ENCODE data around the gene PLCZ1. TPM values are rescaled to one million over a fixed set of nuclear protein-coding genes. Genes with fewer than 3 reads are reported as not detected.
"Not testable (repeated sequence)": the region's sequence is repeated elsewhere in the genome, so short reads cannot be mapped to it uniquely, and the experiment has no call there.

PLCZ1 gene
- total and polyA plus RNA-seq, 9 of the 15 experiments (the other 6 are each of a cell fraction or from before 2014, with no cell fraction given): not detected

DNA sequence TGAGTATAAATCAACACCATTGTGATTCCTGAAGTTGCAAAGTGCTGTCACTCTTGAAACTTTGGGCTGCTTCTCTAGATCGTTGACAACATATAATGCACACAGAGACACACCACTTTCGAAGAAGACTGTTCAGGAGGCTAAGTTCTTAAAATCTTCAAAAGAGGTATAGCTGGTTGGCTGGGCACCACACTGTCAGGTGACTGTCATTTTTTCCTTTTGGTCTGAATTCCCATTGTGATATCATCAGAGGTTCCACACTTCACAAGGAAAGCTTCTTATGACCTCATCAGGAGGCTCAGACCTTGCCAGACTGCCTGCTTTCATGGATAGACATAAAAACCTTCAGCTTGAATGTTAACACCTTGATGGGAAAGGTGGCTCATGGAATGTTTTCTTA is at the start of gene PLCZ1, which contains the start of gene CAPZA3 (continued):
- TF ChIP-seq NFE2L1 (tag; IDR thresholded peaks at IDR 0.05; ENCODE audit: borderline replicate concordance, low read depth) (no peak), ZNF239 (CRISPR knock-in tag; IDR thresholded peaks at IDR 0.05) (no peak)

DNA sequence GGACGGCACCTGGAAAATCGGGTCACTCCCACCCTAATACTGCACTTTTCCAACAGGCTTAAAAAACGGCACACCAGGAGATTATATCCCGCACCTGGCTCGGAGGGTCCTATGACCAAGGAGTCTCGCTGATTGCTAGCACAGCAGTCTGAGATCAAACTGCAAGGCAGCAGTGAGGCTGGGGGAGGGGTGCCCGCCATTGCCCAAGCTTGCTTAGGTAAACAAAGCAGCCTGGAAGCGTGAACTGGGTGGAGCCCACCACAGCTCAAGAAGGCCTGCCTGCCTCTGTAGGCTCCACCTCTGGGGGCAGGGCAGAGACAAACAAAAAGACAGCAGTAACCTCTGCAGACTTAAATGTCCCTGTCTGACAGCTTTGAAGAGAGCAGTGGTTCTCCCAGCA is 47.7 kb upstream of the PLCZ1 start:
- H3K4me2 ChIP-seq (ENCODE audit: insufficient read depth, low read length); DNase-seq (ENCODE audit: extremely low read depth in 1 of 4, low spot score in 3 of 4); BruUV-seq (replicated peaks); in situ Hi-C loops (cut with MboI); H3K9me3 ChIP-seq (replicated peaks; ENCODE audit: control insufficient read depth, insufficient read depth, low read depth, low read length); H2AFZ ChIP-seq (ENCODE audit: low read depth, low read length); H3K4me1 ChIP-seq (replicated peaks in 1 of 2; ENCODE audit: control insufficient read depth in 2 of 2, insufficient read depth in 2 of 2, low read length in 2 of 2); H3K27ac ChIP-seq (ENCODE audit: extremely low read depth, low read depth, low read length); H3K9ac ChIP-seq (ENCODE audit: insufficient read depth in 1 of 2, low read depth in 2 of 2, low read length in 2 of 2); H3K9me1 ChIP-seq (ENCODE audit: control insufficient read depth, insufficient read depth, low read length); H4K20me1 ChIP-seq (replicated peaks; ENCODE audit: control insufficient read depth, insufficient read depth, low read length); H3K27me3 ChIP-seq (ENCODE audit: control insufficient read depth in 2 of 2, insufficient read depth in 2 of 2, low read length in 2 of 2); H3K4me3 ChIP-seq; FAIRE-seq; ATAC-seq; POLR2A ChIA-PET; H3K79me2 ChIP-seq (ENCODE audit: control insufficient read depth, insufficient read depth, low read length); intact Hi-C loops (cut with micrococcal nuclease); H3K36me3 ChIP-seq (ENCODE audit: control insufficient read depth, insufficient read depth, low read length); CTCF ChIA-PET (ENCODE audit: low intra/inter-chr PET ratio): not testable (repeated sequence)
- WGBS (ENCODE audit: insufficient coverage, low coverage, missing lambda C conversion rate): 57% methylated on average over 2 of the region's 8 CpGs

DNA sequence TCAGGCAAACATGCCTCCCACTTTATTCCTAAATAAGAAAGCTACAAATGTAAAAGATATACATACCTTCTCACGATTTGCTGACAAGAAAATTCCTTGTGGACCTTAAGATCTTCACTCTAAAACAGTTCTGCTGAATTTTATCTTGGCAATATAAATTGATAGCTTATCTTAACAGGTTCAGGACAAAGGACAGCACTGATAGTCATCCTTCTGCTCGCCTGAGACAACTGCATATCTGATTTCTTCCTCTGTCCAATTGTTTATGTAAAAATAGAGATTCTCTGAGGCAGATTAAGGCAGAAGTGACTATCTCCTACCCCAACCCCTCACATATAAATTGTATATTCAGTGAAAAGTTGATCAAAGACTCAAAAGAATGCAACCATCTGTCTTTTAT is 45.0 kb upstream of the PLCZ1 start:
- ChIA-PET CTCF (ENCODE audit: low intra/inter-chr PET ratio) (no interaction called here), POLR2A (no interaction called here)
- Histone ChIP-seq H3K79me2 (ENCODE audit: control insufficient read depth, insufficient read depth, low read length) (no peaks in the 10 kb centered on the region), H3K4me3 (no peak overlapping the region), H3K36me3 (ENCODE audit: control insufficient read depth, insufficient read depth, low read length) (no peaks in the 10 kb centered on the region), H3K9ac (ENCODE audit: insufficient read depth in 1 of 2, low read depth in 2 of 2, low read length in 2 of 2) (no peak overlapping the region), H2AFZ (ENCODE audit: low read depth, low read length) (no peak overlapping the region), H3K4me2 (ENCODE audit: insufficient read depth, low read length) (no peak overlapping the region), H3K9me3 (replicated peaks; ENCODE audit: control insufficient read depth, insufficient read depth, low read depth, low read length) (no peaks in the 10 kb centered on the region), H3K27ac (ENCODE audit: extremely low read depth, low read depth, low read length) (no peak overlapping the region), H4K20me1 (replicated peaks; ENCODE audit: control insufficient read depth, insufficient read depth, low read length) (no peaks in the 10 kb centered on the region), H3K4me1 (replicated peaks in 1 of 2; ENCODE audit: control insufficient read depth in 2 of 2, insufficient read depth in 2 of 2, low read length in 2 of 2) (no peaks in the 10 kb centered on the region), H3K9me1 (ENCODE audit: control insufficient read depth, insufficient read depth, low read length) (no peaks in the 10 kb centered on the region), H3K27me3 (ENCODE audit: control insufficient read depth in 2 of 2, insufficient read depth in 2 of 2, low read length in 2 of 2) (no peaks in the 10 kb centered on the region)
- intact Hi-C loops (cut with micrococcal nuclease) (no loop called here), in situ Hi-C loops (cut with MboI) (no loop called here)
- FAIRE-seq (no peak), ATAC-seq (no peak), DNase-seq (ENCODE audit: extremely low read depth in 1 of 4, low spot score in 3 of 4) (no peak)
- WGBS (ENCODE audit: insufficient coverage, low coverage, missing lambda C conversion rate): 13% methylated on average over 2 of the region's 2 CpGs
- BruUV-seq (replicated peaks): no TSS peak
- no peak for TF ChIP-seq GATAD2A (IDR thresholded peaks at IDR 0.05)
- TF ChIP-seq, protein P1, sequence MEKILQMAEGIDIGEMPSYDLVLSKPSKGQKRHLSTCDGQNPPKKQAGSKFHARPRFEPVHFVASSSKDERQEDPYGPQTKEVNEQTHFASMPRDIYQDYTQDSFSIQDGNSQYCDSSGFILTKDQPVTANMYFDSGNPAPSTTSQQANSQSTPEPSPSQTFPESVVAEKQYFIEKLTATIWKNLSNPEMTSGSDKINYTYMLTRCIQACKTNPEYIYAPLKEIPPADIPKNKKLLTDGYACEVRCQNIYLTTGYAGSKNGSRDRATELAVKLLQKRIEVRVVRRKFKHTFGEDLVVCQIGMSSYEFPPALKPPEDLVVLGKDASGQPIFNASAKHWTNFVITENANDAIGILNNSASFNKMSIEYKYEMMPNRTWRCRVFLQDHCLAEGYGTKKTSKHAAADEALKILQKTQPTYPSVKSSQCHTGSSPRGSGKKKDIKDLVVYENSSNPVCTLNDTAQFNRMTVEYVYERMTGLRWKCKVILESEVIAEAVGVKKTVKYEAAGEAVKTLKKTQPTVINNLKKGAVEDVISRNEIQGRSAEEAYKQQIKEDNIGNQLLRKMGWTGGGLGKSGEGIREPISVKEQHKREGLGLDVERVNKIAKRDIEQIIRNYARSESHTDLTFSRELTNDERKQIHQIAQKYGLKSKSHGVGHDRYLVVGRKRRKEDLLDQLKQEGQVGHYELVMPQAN (IDR thresholded peaks at IDR 0.05; ENCODE audit: borderline replicate concordance): no peak
